ENCODE results near the gene SELP. TPM values are rescaled to one million over a fixed set of nuclear protein-coding genes. Genes with fewer than 3 reads are reported as not detected.

The SELP gene
- total RNA-seq, 2 donors from 2014 or later, result 9.1 to 10.8 TPM

DNA sequence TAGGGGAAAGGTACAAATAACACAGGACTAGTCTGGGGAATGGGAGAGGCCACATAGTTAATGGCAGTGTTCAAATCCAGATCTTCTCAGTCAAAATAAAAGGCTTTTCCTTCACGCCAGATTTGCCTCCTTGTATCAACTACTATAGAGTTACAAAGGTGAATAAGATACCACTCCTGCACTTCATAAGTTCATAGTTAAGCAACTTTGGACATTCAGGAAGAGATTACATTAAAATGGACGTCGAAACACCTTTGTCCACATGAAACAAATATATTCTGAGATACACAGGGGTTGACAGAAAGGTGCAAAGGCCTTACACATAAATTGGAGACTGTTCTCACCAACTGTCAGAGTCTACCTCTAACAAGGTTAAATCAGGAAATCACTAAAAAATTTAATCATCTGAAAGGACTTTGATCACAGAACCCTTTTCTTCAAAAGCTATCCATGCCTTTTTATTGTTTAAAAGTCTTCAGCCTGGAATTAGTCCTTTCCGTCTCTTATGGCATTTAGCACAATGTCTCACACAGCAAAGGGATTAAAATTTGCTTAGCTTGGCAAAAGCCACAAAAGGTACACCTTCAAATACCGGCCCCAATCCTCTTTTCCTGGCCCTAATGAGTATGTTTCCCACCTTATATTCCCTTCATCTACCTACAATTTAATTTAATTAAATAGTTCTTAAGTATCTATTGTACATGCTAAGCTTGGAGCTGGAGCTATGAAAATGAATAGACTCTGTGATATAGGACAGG lies 51.8 kb downstream of the SELP start:
- Histone ChIP-seq H3K4me1 (replicated peaks) (no peaks in the 10 kb centered on the region), H3K27ac (no peak overlapping the region), H3K9me3 (no peaks in the 10 kb centered on the region), H3K27me3 (replicated peaks; ENCODE audit: insufficient read depth) (no peaks in the 10 kb centered on the region), H3K4me3 (no peak overlapping the region), H3K36me3 (no peaks in the 10 kb centered on the region)
- 74% methylated on average over 5 of the region's 5 CpGs for WGBS
- TF ChIP-seq, protein P1, sequence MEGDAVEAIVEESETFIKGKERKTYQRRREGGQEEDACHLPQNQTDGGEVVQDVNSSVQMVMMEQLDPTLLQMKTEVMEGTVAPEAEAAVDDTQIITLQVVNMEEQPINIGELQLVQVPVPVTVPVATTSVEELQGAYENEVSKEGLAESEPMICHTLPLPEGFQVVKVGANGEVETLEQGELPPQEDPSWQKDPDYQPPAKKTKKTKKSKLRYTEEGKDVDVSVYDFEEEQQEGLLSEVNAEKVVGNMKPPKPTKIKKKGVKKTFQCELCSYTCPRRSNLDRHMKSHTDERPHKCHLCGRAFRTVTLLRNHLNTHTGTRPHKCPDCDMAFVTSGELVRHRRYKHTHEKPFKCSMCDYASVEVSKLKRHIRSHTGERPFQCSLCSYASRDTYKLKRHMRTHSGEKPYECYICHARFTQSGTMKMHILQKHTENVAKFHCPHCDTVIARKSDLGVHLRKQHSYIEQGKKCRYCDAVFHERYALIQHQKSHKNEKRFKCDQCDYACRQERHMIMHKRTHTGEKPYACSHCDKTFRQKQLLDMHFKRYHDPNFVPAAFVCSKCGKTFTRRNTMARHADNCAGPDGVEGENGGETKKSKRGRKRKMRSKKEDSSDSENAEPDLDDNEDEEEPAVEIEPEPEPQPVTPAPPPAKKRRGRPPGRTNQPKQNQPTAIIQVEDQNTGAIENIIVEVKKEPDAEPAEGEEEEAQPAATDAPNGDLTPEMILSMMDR (IDR thresholded peaks at IDR 0.05), result no peak
- no peak for TF ChIP-seq POLR2A (IDR thresholded peaks at IDR 0.05)
- TF ChIP-seq POLR2AphosphoS5 (IDR thresholded peaks at IDR 0.05), result no peak
- intact Hi-C loops (cut with DNase I), result no loop called here
- DNase-seq (ENCODE audit: low spot score), result no peak

DNA sequence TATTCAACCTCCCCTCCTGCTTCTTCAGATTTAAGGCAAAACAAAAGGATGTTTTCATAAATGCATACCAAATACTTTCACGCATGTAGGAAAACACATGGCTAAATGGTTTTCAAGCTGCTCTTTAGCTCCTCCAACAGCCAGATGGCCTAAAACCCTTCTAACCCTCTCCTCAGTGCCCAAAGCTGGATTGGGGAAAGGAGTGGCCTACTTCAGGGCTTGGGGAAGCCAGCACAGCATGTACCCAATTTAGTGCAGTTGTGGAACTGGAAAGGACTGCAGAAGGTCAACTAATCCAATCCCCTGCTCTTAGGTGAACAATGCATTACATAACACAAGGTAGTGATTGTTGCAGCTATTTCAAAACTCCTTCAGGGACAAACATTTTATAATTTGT lies 53.0 kb downstream of the SELP start:
- WGBS, result 100% methylated on average over 1 of the region's 1 CpG
- H3K27ac ChIP-seq, result no peak overlapping the region

DNA sequence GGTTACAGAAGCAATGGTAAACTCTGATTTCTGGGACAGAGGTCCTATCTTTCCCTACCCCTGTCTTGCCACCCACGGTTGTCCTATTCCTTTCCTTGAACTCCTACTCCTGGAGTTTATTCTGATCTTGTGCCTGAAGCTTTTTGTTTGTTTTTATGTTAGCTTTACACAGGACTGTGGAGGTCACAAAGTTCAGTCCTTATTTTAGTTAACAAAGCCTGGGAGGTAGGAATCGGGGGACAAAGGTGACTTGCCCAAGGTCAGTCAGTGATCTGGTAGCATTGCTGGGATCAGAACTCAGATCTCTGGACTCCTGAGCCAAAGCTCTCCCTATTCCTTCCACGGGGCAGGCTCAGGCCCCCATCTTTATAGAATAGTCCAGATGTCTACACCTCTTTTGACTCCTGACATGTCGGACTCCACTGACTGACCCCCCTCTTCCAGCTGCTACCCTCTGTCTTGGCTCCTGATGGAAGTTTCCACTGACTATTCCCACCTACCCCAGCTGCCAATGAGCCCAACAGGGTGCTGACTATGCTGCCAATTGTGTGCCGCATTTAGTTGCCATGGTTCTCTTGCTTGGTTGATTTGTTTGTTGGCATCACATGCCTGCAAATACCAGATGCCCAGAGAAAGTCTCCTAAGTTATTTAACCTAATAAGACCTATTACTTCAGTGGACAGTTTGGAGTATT lies 53.5 kb downstream of the SELP start:
- Histone ChIP-seq H3K9me3 (no peaks in the 10 kb centered on the region), H3K36me3 (no peaks in the 10 kb centered on the region), H3K27ac (no peak overlapping the region), H3K4me1 (replicated peaks) (no peaks in the 10 kb centered on the region), H3K4me3 (no peak overlapping the region), H3K27me3 (replicated peaks; ENCODE audit: insufficient read depth) (no peaks in the 10 kb centered on the region)
- 77% methylated on average over 5 of the region's 5 CpGs for WGBS
- DNase-seq (ENCODE audit: low spot score), result no peak
- intact Hi-C loops (cut with DNase I), result no loop called here
- no peak for TF ChIP-seq POLR2AphosphoS5 (IDR thresholded peaks at IDR 0.05)
- TF ChIP-seq, protein P1 (IDR thresholded peaks at IDR 0.05), result no peak
- no peak for TF ChIP-seq POLR2A (IDR thresholded peaks at IDR 0.05)

More for the DNA sequence above, 53.0 kb downstream of the SELP start:
- TF ChIP-seq, protein P1 (IDR thresholded peaks at IDR 0.05), result no peak
- TF ChIP-seq POLR2AphosphoS5 (IDR thresholded peaks at IDR 0.05), result no peak
- no peak for TF ChIP-seq POLR2A (IDR thresholded peaks at IDR 0.05)
- no peaks in the 10 kb centered on the region for H3K4me1 ChIP-seq (replicated peaks)
- no peaks in the 10 kb centered on the region for H3K27me3 ChIP-seq (replicated peaks; ENCODE audit: insufficient read depth)
- DNase-seq (ENCODE audit: low spot score), result no peak
- intact Hi-C loops (cut with DNase I), result no loop called here
- no peaks in the 10 kb centered on the region for H3K36me3 ChIP-seq
- no peaks in the 10 kb centered on the region for H3K9me3 ChIP-seq
- H3K4me3 ChIP-seq, result no peak overlapping the region

DNA sequence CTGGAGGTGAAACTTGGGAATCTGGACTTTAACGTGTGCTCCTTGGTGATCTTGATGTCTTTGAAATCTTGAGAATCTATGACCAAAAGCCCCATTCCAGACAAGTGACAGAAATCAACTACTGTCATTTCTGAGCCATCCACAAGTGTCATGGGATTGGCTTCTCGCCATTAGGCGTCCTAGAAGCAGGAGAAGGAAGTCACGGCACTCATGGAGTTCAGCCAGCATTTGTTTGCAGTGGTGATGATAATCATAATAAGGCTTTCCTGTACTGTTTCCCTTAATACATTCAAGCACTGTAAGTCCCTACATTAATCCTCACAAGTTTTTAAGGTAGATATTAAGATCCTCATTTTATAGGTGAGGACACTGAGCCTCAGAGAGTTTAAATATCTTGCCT lies 55.6 kb downstream of the SELP start:
- Histone ChIP-seq H3K9me3 (no peaks in the 10 kb centered on the region), H3K36me3 (no peaks in the 10 kb centered on the region), H3K4me1 (replicated peaks) (no peaks in the 10 kb centered on the region), H3K27ac (no peak overlapping the region), H3K27me3 (replicated peaks; ENCODE audit: insufficient read depth) (no peaks in the 10 kb centered on the region), H3K4me3 (no peak overlapping the region)
- intact Hi-C loops (cut with DNase I), result no loop called here
- peak; percentile 11 for DNase-seq (ENCODE audit: low spot score)
- TF ChIP-seq, protein P1 (IDR thresholded peaks at IDR 0.05), result no peak
- no peak for TF ChIP-seq POLR2A (IDR thresholded peaks at IDR 0.05)
- no peak for TF ChIP-seq POLR2AphosphoS5 (IDR thresholded peaks at IDR 0.05)
- 47% methylated on average over 4 of the region's 4 CpGs for WGBS
